Activated T-cell treated with anti-CD3 and anti-CD28 coated beads, Interleukin-2, amount 50 U/mL, for 4 hours (primary cell): ENCODE results near the gene EVI5. TPM values are rescaled to one million over a fixed set of nuclear protein-coding genes. Genes with fewer than 3 reads are reported as not detected.

Experiments
- ATAC-seq, 2 donors: fragments of 200-7000 bp; cut with Tn5 transposase; one replicate each; pipeline ENCODE4 v1.10.0; 2021
- DNase-seq: peaks from one replicate; pipeline ENCODE4 v3.0.0-alpha.2; 2020
- H3K27me3 Mint-ChIP-seq: one replicate; pipeline ENCODE4 v1.8.0; 2021; ENCODE audit warnings: low read depth, mixed read lengths
- H3K36me3 Mint-ChIP-seq: one replicate; pipeline ENCODE4 v1.8.0; 2022; ENCODE audit warnings: mixed read lengths; ENCODE audit not compliant: insufficient read depth
- H3K4me1 Mint-ChIP-seq: one replicate; pipeline ENCODE4 v1.8.0; 2021; ENCODE audit warnings: low read depth, mixed read lengths
- H3K4me3 Mint-ChIP-seq: one replicate; pipeline ENCODE4 v1.8.0; 2021; ENCODE audit warnings: mild to moderate bottlenecking, moderate library complexity, mixed read lengths
- H3K9me3 Mint-ChIP-seq: one replicate; pipeline ENCODE4 v1.8.0; 2021; ENCODE audit warnings: mixed read lengths
- total RNA-seq, 3 donors: library from RNA; stranded (reverse); gene quantifications; one replicate each; pipeline ENCODE4 v1.2.1, GENCODE V29; 2021

The EVI5 gene
- total RNA-seq, 3 donors from 2014 or later, result 28.7 to 32.9 (median 29.8) TPM

DNA sequence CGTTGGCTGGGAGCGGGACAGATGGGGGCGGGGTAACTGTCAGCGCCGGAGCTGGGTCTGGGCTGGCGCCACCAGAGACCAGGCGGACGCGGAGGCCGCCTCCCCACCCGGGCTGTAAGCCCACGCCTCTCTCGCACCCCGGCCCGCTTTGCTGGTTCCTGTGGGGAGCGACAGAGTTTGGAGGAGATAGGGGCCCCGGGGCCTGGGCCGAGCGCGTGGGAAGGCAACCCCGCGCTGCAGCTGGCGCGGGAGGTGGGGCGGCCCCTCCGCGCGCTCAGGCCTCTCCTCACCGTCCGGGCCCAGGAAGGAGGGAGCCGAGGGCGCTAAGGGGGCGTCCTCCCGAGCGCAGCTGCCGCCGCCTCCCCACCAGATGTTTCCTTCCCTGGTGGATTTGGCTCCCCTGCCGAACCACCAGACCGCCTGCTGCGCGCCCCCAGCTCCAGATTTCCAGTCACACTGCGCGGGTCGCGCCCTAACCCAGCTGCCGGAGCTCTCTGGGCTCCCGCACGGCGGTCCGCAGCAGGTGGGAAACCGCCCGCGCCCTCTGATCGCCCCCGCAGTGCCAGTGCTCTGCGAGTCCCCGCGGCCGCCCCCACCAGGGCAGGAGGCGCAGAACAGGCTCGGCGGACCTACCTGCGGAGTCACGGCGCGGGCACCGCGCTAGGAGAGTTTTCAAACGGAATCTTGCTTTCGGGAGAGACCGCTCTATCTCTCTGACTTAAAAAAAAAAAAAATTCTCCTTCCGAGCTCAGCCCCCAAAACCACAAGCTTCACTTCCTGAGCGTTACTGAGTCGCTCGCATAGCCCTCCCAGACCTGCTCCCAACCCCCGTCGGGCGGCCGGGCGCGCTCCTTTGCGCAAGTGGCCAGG, 299.3 kb downstream of the EVI5 start:
- no peaks in the 10 kb centered on the region for H3K27me3 Mint-ChIP-seq
- peaks cover 20% of the 10 kb centered on the region for H3K36me3 Mint-ChIP-seq
- H3K9me3 Mint-ChIP-seq, result no peaks in the 10 kb centered on the region
- ATAC-seq (peak; percentile 49 to 55), DNase-seq (peak; percentile 90)
- peaks cover 37% of the 10 kb centered on the region for H3K4me1 Mint-ChIP-seq
- H3K4me3 Mint-ChIP-seq, result peak overlapping the region; percentile 90

DNA sequence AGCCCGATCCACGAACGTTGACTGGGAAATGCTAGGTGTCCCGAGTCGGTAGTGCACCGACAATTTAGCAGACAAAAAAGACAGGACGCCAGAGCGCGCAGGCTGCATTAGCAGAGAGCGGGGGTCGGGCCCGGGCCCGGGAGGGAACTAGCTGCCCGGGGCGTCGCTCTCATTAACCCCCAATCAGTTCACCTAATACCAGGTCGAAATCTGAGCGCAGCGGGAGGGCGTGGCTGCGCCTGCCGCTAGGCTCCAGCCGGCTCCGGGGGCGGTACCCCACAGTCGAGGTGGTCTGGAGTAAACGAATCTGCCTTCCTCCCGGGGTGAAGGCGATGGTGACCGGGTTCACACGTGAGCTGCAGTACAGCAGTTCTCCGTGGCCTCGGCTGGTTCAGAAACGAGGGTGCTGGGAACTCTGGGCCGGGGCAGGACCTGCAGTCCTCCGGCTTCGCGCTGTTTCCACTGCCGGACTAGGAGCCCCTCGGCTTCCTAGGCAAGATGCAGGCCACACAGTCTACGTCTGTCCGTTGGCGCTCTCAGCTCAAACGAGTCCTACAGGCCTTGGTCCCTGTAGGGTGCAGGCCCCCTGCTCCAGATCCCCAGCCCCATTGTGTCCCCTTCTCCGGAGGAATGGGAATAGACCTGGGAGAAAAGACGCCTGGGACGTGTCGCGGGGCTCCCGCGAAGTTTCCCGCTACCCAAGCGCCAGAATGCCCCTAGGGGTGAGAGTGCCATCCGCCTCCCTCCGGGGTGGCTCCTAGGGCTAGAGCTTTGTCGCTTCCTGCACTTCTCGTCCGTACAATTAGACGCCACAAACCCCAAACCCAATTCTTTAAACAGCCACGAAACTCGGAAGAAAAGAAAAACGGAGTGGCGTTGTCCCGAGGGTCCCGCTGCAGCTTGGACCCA, 300.2 kb downstream of the EVI5 start:
- H3K9me3 Mint-ChIP-seq, result no peaks in the 10 kb centered on the region
- H3K27me3 Mint-ChIP-seq, result no peaks in the 10 kb centered on the region
- ATAC-seq, result peak; percentile 19 to 21
- H3K4me3 Mint-ChIP-seq, result peak overlapping the region; percentile 90
- peaks cover 40% of the 10 kb centered on the region for H3K4me1 Mint-ChIP-seq
- DNase-seq, result peak; percentile 81
- H3K36me3 Mint-ChIP-seq, result peaks cover 25% of the 10 kb centered on the region

DNA sequence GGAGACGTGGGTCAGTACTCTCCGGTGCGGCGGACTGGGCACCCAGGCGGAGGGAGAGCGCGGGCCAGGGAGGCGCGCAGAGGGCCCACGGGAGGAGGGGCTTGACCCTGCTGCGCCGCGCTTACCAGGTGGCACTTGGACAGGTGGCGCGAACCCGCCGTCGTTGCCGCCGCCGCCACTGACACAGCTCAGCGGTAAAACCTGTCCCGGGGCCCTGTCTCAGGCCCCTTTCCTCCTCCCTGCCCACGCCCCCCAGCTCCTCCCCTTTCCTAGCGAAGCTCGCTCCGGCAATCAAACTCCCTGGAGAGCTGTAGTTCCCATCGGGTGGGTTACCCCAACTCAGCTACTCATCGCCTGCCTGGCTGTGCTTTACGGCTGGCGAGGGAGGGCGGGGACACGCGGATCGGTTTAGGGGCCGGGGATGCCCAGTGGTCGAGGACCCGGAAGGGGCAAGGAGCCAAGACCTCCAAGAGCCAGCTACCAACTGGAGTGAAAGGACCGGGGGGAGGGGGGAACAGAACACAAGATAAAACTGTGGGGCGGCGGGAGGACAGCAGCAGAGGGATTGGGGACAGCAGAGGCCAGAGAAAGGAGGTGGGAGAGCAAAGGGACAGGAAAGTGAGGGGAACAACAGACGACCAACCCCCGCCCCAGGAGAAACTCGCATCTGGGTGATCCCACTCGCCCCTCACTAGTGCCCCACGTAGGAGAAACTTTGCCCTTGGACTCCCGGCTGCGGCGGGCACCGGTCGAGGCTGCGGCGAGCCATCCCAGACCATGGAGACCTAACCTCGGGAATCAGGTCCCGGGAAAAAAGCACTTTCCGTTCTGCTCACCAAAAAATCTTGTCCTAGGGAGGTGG, 301.1 kb downstream of the EVI5 start:
- ATAC-seq (peak; percentile 10 to 12), DNase-seq (peak; percentile 77)
- no peaks in the 10 kb centered on the region for H3K27me3 Mint-ChIP-seq
- no peaks in the 10 kb centered on the region for H3K9me3 Mint-ChIP-seq
- peaks cover 43% of the 10 kb centered on the region for H3K4me1 Mint-ChIP-seq
- H3K36me3 Mint-ChIP-seq, result peaks cover 34% of the 10 kb centered on the region
- peak overlapping the region; percentile 90 for H3K4me3 Mint-ChIP-seq

DNA sequence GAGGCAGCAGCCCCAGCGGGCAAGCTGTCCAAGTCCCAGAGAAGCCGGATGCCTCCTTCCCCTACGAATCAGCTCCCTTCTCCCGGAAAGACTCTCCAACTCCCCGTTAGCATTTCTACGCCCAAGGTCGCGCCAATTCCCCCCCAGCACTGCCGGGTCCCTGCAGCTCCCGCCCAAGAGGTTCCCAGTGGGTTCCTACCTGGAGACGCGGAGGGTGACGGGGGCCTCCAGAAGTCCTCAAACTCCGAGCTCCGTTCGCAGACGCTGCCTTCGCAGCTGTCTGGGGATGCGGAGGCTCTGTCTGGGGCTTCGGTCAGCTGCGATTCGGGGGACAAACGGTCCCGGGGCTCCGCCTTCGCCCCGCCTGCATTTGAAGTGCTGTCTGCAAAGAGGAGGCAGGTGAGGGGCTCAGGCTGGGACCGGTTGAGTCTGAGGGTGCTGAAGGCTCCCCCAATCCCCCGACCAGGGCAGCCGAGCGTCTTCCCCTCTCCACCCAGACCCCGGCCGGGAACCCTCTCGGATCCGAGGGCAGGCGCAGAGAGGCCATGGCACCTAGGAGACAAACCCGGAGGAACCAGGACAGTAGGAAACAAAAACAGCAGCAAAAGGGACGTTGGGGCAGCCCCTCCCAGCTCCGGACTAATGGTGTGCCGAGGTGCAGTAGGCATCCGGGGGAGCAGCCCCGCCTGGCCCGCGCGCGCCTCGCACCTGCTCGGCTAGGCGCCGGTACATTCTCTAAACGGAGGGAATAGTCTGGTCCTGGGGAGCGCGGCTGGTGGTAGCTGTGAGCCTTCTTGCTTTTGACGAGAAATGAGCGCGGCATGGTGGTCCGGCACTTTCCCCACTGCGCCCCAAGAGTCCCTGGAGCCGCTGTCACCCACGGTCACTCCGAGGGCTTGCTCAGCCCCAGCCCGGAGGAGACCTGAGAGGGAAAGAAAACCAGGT, 302.0 kb downstream of the EVI5 start:
- ATAC-seq, result no peak
- H3K9me3 Mint-ChIP-seq, result no peaks in the 10 kb centered on the region
- DNase-seq, result peak; percentile 42
- peak overlapping the region; percentile 90 for H3K4me3 Mint-ChIP-seq
- H3K36me3 Mint-ChIP-seq, result peaks cover 43% of the 10 kb centered on the region
- no peaks in the 10 kb centered on the region for H3K27me3 Mint-ChIP-seq
- peaks cover 44% of the 10 kb centered on the region for H3K4me1 Mint-ChIP-seq

DNA sequence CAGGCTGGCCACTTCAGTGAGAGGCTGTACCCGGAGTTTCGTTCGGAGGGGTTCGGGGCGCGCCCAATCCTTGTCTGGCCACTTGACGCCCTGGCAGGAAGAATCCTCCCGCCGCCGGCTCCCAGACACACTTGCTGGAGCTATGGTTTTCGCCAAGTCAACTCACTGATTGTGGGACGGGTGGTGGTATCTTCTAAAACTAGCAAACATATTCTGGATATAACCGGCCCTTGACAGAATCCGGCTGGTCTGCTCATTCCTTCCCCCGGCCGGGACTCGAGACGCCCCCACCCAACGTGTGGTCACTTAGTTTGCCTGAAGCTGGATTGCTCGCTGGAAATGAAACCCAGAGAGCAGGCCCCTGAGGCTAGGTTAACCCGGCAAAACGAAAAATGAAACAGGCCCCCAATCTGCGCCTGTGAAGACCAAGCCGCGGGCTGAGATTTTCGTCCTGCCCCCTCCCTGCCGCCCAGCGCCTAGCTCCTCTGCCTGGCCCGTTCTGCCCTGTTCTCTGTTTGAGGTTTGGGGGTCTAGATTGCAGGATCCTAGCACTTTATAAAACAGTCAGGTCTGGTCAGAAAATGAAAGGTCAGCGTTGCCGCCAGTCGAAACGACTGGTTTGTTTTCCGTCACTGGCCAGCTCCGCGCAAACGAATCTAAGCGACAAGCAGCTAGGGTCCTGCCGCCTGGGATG, 302.8 kb downstream of the EVI5 start:
- Mint-ChIP-seq H3K9me3 (no peaks in the 10 kb centered on the region), H3K4me1 (peaks cover 44% of the 10 kb centered on the region), H3K27me3 (no peaks in the 10 kb centered on the region), H3K4me3 (peak overlapping the region; percentile 90), H3K36me3 (peaks cover 48% of the 10 kb centered on the region)
- DNase-seq (no peak), ATAC-seq (no peak)

DNA sequence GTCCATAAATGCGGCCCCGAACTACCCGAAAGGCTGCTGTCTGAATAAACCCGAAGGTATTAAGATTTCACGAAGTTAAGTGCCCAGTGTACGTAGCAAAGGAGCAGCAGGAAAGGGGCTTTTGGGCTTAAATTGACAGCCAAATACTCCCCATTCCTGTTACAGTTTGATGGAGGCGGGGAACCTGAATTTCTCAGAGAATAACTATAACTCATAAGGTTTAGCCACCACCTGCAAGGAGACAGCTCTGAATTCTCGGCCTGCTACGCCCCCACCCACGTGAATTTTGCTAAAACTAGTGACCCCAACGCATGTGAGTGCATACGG, 303.3 kb downstream of the EVI5 start:
- H3K4me1 Mint-ChIP-seq, result peaks cover 49% of the 10 kb centered on the region
- peaks cover 51% of the 10 kb centered on the region for H3K36me3 Mint-ChIP-seq
- peak overlapping the region; percentile 90 for H3K4me3 Mint-ChIP-seq
- H3K27me3 Mint-ChIP-seq, result no peaks in the 10 kb centered on the region
- ATAC-seq (no peak), DNase-seq (no peak)
- no peaks in the 10 kb centered on the region for H3K9me3 Mint-ChIP-seq

DNA sequence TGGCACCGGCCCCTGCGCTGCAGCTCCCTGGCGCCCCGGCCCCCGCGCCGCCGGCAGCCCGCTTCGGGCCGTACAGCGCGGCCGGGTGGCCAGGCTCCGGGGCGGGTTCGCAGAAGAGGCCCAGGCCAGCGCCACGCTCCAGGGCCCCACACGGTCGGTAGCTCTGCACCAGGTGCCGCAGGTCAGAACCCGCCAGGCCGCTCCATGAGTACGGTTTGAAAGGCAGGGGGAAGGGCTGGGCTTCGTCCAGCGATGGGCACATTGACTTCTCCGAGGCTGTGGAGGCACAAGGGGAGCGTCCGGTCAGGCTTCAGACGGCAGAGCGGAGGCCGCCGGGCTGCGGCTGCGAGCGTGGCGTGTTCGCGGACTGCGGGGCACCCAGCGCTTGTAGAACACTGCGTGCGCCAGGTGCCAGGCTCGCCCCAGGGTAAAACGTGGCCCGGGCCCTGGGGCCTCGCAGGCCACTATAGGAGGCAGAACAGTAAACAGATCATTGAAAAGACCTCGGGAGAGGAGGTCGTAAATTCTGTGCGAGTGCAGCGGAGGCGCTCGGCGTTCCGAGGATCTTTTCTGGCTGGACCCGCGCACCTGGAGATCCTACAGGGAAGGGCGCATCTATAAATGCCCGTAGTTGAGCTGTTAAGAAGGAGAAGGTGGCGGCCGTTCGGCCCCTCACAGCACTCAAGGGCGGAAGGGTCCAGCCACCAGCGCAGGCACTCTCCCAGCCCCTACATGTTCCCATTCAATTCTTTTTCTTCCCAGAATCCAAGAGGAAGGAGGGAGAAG, 303.9 kb downstream of the EVI5 start:
- Mint-ChIP-seq H3K4me3 (peak overlapping the region; percentile 90), H3K36me3 (peaks cover 53% of the 10 kb centered on the region), H3K9me3 (no peaks in the 10 kb centered on the region), H3K4me1 (peaks cover 55% of the 10 kb centered on the region), H3K27me3 (no peaks in the 10 kb centered on the region)
- ATAC-seq (no peak), DNase-seq (no peak)

DNA sequence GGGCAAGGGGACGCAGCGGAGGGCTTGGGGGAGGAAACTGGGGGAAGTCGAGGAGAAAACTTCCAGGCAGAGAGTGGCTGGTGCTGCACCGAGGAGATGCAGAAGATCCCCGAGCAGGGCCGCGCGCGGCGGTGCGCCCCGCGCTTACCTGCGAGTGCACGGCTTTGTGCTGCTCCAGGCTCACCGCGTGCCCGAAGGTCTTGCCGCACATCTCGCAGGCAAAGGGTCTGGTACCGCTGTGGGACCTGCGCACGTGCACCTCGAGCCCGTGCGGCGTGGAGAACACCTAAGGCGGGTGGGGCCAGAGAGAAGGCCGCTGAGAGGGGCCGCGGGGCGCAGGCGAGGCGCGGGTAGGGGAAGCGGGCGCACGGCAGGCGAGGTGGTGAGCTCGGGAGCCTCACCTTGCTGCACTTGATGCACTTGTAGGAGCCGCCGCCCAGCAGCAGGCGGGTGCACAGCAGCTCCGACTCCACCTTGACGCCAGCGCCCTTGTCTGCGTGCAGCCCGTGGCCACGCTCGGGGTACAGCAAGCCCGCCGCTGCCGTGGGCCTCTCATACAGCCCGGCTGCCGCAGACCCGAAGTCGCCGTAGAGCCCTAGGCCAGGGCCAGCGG, 304.6 kb downstream of the EVI5 start:
- H3K4me3 Mint-ChIP-seq, result peak overlapping the region; percentile 72

DNA sequence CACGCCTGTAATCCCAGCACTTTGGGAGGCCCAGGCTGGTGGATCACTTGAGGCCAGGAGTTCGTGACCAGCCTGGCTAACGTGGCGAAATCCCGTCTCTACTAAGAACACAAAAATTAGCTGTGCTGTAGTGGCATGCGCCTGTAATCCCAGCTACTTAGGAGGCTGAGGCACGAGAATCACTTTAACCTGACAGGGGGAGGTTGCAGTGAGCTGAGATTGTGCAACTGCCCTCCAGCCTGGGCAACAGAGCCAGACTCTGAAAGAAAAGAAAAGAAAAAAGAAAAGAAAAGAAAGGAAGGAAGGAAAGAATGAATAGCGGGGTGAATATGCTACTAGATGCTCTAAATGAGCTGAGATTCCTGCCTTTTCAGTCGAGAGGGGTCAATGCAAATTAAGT, 305.3 kb downstream of the EVI5 start:
- H3K36me3 Mint-ChIP-seq, result peaks cover 65% of the 10 kb centered on the region
- H3K9me3 Mint-ChIP-seq, result no peaks in the 10 kb centered on the region
- peaks cover 69% of the 10 kb centered on the region for H3K4me1 Mint-ChIP-seq
- no peaks in the 10 kb centered on the region for H3K27me3 Mint-ChIP-seq
- ATAC-seq, result no peak
- no peak for DNase-seq
- H3K4me3 Mint-ChIP-seq, result peak overlapping the region; percentile 72

More for the DNA sequence above, 304.6 kb downstream of the EVI5 start:
- peaks cover 62% of the 10 kb centered on the region for H3K4me1 Mint-ChIP-seq
- H3K9me3 Mint-ChIP-seq, result no peaks in the 10 kb centered on the region
- peaks cover 58% of the 10 kb centered on the region for H3K36me3 Mint-ChIP-seq
- ATAC-seq (no peak), DNase-seq (no peak)
- H3K27me3 Mint-ChIP-seq, result no peaks in the 10 kb centered on the region

DNA sequence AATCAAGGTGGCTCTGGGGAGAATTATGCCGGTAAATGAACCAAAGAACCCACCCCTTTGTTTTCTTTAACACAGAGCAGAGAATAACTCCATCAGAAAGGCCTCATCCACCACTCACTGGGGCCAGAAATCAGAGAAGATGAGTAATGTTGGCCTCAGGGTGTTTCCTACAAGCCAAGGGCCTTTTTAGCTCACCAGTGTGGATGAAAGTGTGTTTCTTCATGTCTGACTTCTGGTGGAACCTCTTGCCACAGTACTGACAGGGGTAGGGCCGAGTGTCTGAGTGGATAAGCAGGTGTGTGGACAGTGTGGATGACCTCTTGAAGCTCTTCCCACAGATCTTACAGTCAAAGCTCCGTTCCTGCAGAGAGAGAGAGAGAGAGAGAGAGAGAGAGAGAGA, 306.5 kb downstream of the EVI5 start:
- H3K4me3 Mint-ChIP-seq, result peak overlapping the region; percentile 72
- peaks cover 78% of the 10 kb centered on the region for H3K4me1 Mint-ChIP-seq
- peaks cover 70% of the 10 kb centered on the region for H3K36me3 Mint-ChIP-seq
- ATAC-seq (peak; percentile 4 to 16), DNase-seq (no peak)
- no peaks in the 10 kb centered on the region for H3K27me3 Mint-ChIP-seq
- no peaks in the 10 kb centered on the region for H3K9me3 Mint-ChIP-seq

DNA sequence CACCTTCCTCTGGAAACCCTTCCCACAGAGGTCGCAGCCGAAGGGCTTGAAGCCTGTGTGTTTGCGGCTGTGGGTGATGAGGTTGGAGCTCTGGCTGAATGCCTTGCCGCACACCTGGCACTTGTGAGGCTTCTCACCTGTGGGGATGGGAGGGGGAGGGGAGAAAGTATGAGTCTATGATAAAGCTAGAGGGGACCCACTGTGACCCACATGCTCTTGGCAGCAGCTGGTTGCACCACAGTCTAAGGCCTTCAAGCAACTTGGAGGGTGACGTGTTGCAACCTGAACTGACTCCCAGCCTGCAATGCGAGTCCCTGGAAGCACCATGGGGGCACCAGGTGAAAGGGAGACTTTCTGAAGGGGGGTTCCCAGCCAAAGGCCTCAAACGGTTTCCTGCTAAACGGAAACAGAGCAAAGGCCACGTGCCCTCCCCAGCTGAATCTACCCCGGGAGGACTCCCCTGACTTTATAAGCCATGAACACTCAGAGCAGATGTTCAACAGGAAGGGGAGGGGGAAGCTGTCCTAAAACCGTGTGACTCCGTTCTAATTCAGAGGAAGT, 308.8 kb downstream of the EVI5 start:
- Mint-ChIP-seq H3K4me3 (no peak overlapping the region), H3K9me3 (no peaks in the 10 kb centered on the region), H3K4me1 (peaks cover 79% of the 10 kb centered on the region), H3K27me3 (no peaks in the 10 kb centered on the region), H3K36me3 (peaks cover 67% of the 10 kb centered on the region)
- DNase-seq, result peak; percentile 61
- ATAC-seq, result peak; percentile 30 to 42
